Activated naive CD8-positive, alpha-beta T cell treated with anti-CD3 and anti-CD28 coated beads, Interleukin-2, amount 50 U/mL, for 24 hours (primary cell): ENCODE data around the gene NKX6-2.

Source experiments
- ATAC-seq: fragments of 150-1000 bp; cut with Tn5 transposase; one replicate; pipeline ENCODE4 v1.10.0; 2021
- DNase-seq: peaks from one replicate; pipeline ENCODE4 v3.0.0; 2021
- H3K27ac Mint-ChIP-seq: one replicate; pipeline ENCODE4 v1.8.0; 2021; ENCODE audit warnings: mild to moderate bottlenecking, mixed read lengths
- H3K27me3 Mint-ChIP-seq: one replicate; pipeline ENCODE4 v1.8.0; 2021; ENCODE audit warnings: mixed read lengths
- H3K36me3 Mint-ChIP-seq: one replicate; pipeline ENCODE4 v1.8.0; 2021; ENCODE audit warnings: low read depth, mixed read lengths
- H3K4me1 Mint-ChIP-seq: one replicate; pipeline ENCODE4 v1.8.0; 2021; ENCODE audit warnings: mixed read lengths
- H3K4me3 Mint-ChIP-seq: one replicate; pipeline ENCODE4 v1.8.0; 2021; ENCODE audit warnings: mild to moderate bottlenecking, moderate library complexity, mixed read lengths
- H3K9me3 Mint-ChIP-seq: one replicate; pipeline ENCODE4 v1.8.0; 2021; ENCODE audit warnings: mixed read lengths

The NKX6-2 gene

DNA sequence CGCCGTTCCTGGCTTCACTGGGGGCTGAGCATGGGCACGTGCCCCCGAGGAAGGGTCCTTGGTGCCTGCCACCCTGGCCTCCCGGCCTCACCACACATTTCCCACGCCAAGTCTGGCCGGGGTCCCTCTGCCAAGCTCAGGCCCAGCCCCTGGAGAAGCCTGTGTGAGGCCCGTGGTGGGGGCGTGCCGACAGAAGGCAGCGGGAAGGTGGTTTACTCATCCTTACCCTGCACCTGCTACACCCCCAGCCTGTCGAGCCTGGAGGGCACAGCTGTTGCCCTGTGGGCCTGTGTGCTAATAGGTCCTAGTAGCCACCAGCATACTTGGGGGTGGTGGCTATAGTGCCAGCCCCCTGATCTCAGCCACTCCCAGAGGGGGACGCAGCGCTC, 46.7 kb downstream of the NKX6-2 start:
- H3K36me3 Mint-ChIP-seq: no peaks in the 10 kb centered on the region
- no peaks in the 10 kb centered on the region for H3K27me3 Mint-ChIP-seq
- H3K4me3 Mint-ChIP-seq: no peak overlapping the region
- ATAC-seq: no peak
- H3K27ac Mint-ChIP-seq: no peak overlapping the region
- no peaks in the 10 kb centered on the region for H3K9me3 Mint-ChIP-seq
- no peak for DNase-seq
- no peaks in the 10 kb centered on the region for H3K4me1 Mint-ChIP-seq

DNA sequence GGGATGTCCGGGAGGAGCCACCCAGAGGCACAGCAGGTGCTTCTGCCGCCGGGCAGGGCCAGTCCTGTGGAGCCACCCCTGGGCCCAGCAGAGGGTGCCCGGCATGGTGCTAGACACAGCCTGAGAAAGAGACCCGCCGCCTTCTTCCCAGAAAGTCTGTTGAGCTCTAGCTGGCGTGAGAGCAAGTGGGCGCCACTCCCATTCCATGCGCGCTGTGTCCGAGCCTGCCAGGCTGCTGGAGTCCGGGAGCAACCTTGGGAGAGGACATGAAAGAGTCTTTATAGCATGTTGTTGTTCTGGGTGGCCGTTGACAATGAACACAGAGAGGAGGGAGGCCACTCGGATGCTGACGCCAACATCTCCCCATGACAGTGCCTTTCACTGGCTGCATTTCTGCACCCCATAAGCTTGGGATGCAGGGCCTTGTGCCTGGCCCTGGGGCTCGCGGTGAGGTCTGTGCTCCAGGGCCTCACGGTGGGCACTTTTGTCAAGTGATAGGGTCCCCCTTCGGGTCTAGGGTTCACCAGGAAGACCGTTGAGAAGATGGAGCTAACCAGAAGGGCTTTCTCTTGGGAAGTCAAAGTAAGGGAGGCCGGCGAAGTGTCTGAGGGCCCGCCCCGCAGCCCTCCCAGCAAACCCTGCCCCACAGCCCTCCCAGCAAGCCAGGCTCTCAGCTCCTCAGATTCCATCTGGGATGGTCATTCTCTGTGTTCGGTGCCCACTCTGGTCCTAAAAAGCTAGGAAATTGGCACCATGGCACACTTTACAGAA, 47.3 kb downstream of the NKX6-2 start:
- H3K27me3 Mint-ChIP-seq: no peaks in the 10 kb centered on the region
- H3K27ac Mint-ChIP-seq: no peak overlapping the region
- DNase-seq: no peak
- no peaks in the 10 kb centered on the region for H3K36me3 Mint-ChIP-seq
- ATAC-seq: no peak
- H3K4me1 Mint-ChIP-seq: no peaks in the 10 kb centered on the region
- H3K9me3 Mint-ChIP-seq: no peaks in the 10 kb centered on the region
- H3K4me3 Mint-ChIP-seq: no peak overlapping the region

DNA sequence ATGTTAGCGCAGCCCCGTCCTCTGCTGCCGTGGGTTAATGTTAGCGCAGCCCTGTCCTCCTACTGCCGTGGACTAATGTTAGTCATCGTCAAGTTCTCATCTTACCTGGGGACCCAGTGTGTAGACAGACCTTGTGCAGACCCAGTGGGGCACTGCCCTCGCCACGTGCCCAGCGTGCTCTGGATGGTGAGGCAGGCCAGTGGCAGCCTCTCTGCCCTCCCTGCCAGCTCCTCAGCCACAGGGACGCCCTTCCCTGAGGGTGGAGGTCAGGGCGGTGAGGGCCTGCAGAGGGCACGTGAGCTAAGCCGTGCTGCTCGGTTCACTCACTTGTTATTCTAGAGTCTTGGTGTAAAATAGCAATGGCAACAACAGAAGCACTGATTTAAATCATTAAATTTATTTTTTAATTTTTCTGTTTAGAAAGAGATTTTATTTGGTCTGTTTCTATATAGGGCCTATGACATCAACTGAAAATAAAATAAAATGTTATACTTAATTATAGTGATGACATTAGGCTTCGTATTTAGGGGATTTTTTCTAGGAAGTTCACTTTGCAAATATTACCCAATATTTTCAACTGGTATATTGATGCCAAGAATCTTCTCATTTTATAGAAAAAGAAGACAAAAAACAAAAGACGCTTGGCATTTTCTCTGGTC, 48.4 kb downstream of the NKX6-2 start:
- ATAC-seq (no peak), DNase-seq (no peak)
- no peak overlapping the region for H3K4me3 Mint-ChIP-seq
- no peak overlapping the region for H3K27ac Mint-ChIP-seq
- no peaks in the 10 kb centered on the region for H3K4me1 Mint-ChIP-seq
- no peaks in the 10 kb centered on the region for H3K36me3 Mint-ChIP-seq
- no peaks in the 10 kb centered on the region for H3K27me3 Mint-ChIP-seq
- H3K9me3 Mint-ChIP-seq: no peaks in the 10 kb centered on the region

DNA sequence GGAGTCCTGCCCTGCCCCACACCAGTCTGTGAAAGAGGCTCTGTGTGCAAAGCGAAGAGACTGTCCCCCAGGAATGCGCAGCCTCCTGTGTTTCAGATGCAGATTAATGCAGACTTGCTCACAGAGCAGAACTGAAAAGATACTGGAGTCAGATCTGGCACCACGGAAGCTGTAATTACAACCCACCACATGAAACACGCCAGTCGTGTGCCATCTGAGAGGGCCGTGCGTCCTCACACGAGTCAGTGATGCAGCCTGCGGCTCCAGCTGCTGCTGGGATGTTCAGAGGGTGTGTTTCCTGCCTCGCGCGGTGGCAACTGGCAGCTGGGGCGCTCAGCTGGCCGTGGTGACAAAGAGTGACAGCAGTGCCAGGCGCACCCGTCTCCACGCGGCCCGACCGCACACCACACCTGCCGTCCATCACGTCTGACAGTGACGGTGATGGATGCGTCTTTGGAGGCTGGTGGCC, 50.0 kb downstream of the NKX6-2 start:
- Mint-ChIP-seq H3K27me3 (no peaks in the 10 kb centered on the region), H3K9me3 (no peaks in the 10 kb centered on the region), H3K36me3 (no peaks in the 10 kb centered on the region), H3K4me3 (no peak overlapping the region), H3K27ac (no peak overlapping the region), H3K4me1 (no peaks in the 10 kb centered on the region)
- DNase-seq (no peak), ATAC-seq (no peak)

DNA sequence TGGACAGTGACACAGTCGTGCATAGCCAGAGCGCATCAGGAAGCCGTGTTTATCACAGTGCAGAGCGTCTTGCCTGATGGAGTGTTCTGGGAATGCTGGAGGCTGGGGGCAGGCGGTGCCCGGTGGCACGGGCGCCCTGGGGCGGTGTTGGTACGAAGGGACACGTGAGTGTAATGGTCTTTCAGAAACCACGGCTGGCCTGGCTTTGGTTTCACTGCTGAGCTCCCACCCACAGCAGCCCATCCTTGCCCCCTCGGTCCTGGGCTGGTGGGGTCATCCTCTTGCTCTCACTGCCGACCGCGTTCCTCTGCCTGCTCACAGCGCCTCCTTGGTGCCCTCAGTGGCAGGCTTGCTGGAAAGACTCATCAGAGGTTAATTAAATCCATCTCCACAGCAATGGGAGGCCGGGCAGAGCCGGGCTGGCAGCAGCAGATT, 50.6 kb downstream of the NKX6-2 start:
- ATAC-seq (no peak), DNase-seq (no peak)
- no peaks in the 10 kb centered on the region for H3K27me3 Mint-ChIP-seq
- no peaks in the 10 kb centered on the region for H3K36me3 Mint-ChIP-seq
- no peaks in the 10 kb centered on the region for H3K9me3 Mint-ChIP-seq
- H3K4me3 Mint-ChIP-seq: no peak overlapping the region
- H3K27ac Mint-ChIP-seq: no peak overlapping the region
- H3K4me1 Mint-ChIP-seq: no peaks in the 10 kb centered on the region

DNA sequence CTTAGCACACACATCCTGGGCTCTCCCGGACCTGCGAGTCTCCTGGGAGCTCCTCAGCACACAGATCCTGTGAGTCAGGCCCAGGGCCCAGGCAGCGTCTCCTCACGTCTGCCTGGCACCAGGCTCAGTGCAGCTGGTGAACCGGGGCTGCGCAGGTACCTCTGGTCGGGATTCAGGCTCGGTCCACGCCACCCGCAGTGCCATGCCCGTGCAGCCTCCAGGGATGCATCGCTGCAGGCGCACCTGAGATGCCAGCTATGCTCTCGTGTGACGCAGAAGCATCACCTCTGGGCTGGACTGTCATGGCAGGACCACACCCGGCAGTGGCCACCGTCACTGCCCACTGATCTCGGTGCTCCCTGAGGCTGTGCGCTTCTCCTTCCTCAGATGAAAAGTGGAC, 52.0 kb downstream of the NKX6-2 start:
- Mint-ChIP-seq H3K36me3 (no peaks in the 10 kb centered on the region), H3K4me3 (no peak overlapping the region), H3K27ac (no peak overlapping the region), H3K4me1 (no peaks in the 10 kb centered on the region), H3K9me3 (no peaks in the 10 kb centered on the region), H3K27me3 (no peaks in the 10 kb centered on the region)
- no peak for DNase-seq
- no peak for ATAC-seq
